ENCODE results near the gene TMEM33.

DNA sequence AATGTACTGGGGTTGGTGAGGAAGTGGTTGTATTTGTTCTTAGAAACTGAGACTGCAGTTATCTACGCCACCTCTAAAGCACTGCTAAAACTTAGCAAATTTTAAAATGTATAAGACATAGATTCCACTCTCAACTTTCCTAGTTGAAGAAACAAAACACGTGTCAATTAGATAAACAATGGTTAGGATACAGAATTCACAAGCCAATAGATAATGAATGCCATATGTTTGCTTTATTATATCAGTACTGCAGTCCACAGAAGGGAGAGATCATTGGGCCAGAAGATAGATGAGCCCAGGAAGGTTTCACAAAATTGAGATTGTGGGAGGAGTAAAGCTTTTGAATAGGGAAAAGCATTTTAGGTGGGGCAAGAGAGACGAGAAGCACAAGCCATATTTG lies 14.3 kb downstream of the TMEM33 start:
- TF ChIP-seq, protein P1, sequence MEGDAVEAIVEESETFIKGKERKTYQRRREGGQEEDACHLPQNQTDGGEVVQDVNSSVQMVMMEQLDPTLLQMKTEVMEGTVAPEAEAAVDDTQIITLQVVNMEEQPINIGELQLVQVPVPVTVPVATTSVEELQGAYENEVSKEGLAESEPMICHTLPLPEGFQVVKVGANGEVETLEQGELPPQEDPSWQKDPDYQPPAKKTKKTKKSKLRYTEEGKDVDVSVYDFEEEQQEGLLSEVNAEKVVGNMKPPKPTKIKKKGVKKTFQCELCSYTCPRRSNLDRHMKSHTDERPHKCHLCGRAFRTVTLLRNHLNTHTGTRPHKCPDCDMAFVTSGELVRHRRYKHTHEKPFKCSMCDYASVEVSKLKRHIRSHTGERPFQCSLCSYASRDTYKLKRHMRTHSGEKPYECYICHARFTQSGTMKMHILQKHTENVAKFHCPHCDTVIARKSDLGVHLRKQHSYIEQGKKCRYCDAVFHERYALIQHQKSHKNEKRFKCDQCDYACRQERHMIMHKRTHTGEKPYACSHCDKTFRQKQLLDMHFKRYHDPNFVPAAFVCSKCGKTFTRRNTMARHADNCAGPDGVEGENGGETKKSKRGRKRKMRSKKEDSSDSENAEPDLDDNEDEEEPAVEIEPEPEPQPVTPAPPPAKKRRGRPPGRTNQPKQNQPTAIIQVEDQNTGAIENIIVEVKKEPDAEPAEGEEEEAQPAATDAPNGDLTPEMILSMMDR (conservative IDR thresholded peaks at IDR 0.05): no peak
- no peak for TF ChIP-seq EZH2 (IDR thresholded peaks at IDR 0.05; ENCODE audit: low read depth)

Measured in PC-9 (cell line).